DOHH2 (cell line): ENCODE measurements around the gene TNPO3.

Experiments
- EZH2phosphoT487 ChIP-seq: fragments of 200-600 bp; sonication (generic); IDR thresholded peaks from 2 replicates; pipeline ENCODE4 v1.6.1; 2017; ENCODE audit warnings: borderline replicate concordance, mild to moderate bottlenecking, antibody characterized with exemption, low read length, moderate library complexity, mixed read lengths
- TF ChIP-seq, protein P1 (sequence below): fragments of 200-600 bp; sonication (generic); IDR thresholded peaks from one replicate; pipeline ENCODE4 v1.5.1; 2014; ENCODE audit warnings: antibody characterized with exemption, mild to moderate bottlenecking, low read depth, low read length; ENCODE audit not compliant: poor library complexity, severe bottlenecking

DNA sequence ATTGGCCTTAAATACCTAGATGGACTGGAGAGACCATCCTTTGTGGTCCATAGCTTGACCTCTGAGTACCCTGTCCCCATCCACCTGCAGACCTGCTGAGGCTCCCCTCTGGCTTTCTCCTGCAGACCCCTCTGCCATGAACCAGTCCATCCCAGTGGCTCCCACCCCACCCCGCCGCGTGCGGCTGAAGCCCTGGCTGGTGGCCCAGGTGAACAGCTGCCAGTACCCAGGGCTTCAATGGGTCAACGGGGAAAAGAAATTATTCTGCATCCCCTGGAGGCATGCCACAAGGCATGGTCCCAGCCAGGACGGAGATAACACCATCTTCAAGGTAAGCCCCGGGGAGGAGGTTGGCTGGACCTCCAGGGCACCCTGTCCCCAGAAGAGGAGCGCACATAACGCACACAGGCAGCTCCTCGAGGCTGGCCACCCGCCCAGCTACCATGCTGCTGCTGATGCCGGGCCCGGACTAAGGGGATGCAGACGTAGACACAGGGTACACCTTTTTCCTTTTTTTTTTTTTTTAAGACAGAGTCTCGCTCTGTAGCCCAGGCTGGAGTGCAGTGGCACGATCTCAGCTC, 112.9 kb downstream of the TNPO3 start:
- TF ChIP-seq, protein P1, sequence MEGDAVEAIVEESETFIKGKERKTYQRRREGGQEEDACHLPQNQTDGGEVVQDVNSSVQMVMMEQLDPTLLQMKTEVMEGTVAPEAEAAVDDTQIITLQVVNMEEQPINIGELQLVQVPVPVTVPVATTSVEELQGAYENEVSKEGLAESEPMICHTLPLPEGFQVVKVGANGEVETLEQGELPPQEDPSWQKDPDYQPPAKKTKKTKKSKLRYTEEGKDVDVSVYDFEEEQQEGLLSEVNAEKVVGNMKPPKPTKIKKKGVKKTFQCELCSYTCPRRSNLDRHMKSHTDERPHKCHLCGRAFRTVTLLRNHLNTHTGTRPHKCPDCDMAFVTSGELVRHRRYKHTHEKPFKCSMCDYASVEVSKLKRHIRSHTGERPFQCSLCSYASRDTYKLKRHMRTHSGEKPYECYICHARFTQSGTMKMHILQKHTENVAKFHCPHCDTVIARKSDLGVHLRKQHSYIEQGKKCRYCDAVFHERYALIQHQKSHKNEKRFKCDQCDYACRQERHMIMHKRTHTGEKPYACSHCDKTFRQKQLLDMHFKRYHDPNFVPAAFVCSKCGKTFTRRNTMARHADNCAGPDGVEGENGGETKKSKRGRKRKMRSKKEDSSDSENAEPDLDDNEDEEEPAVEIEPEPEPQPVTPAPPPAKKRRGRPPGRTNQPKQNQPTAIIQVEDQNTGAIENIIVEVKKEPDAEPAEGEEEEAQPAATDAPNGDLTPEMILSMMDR = no peak
- TF ChIP-seq EZH2phosphoT487 = no peak
